NCI-H524 treated with DMSO at 0.1 percent for 48 hours (cell line): ENCODE results near the gene SNAPC5.
"Not testable (repeated sequence)": the region's sequence is repeated elsewhere in the genome, so short reads cannot be mapped to it uniquely, and the experiment has no call there.

Source experiments
- DNase-seq: peaks from one replicate; lab custom pipeline; 2025; lab: John Stamatoyannopoulos, UW

SNAPC5 gene

GRCh38 chr15:66491846-66492245 lies 5.7 kb downstream of the SNAPC5 start:
- no peak for DNase-seq

GRCh38 chr15:66489179-66489791 lies 8.3 kb downstream of the SNAPC5 start:
- no peak for DNase-seq

GRCh38 chr15:66488525-66488924 lies 9.0 kb downstream of the SNAPC5 start:
- no peak for DNase-seq

GRCh38 chr15:66486887-66487286 lies 10.7 kb downstream of the SNAPC5 start:
- DNase-seq, result no peak

GRCh38 chr15:66484539-66485112 lies 12.9 kb downstream of the SNAPC5 start:
- no peak for DNase-seq

GRCh38 chr15:66483131-66483566 lies 14.4 kb downstream of the SNAPC5 start:
- DNase-seq, result no peak

- no peak for DNase-seq
Measured at GRCh38 chr15:66482539-66482938, 15.0 kb downstream of the SNAPC5 start.

- no peak for DNase-seq
Measured at GRCh38 chr15:66481107-66481856, 16.3 kb downstream of the SNAPC5 start.

GRCh38 chr15:66480267-66480666 lies 17.3 kb downstream of the SNAPC5 start:
- DNase-seq, result no peak

GRCh38 chr15:66477011-66477410 lies 20.6 kb downstream of the SNAPC5 start:
- DNase-seq, result no peak

GRCh38 chr15:66476535-66476934 lies 21.0 kb downstream of the SNAPC5 start:
- DNase-seq, result no peak

GRCh38 chr15:66474963-66475362 lies 22.6 kb downstream of the SNAPC5 start:
- DNase-seq, result no peak

- DNase-seq, result no peak
Measured at GRCh38 chr15:66474135-66474534, 23.4 kb downstream of the SNAPC5 start.

- DNase-seq, result no peak
Measured at GRCh38 chr15:66472176-66472999, 25.2 kb downstream of the SNAPC5 start.

- DNase-seq, result not testable (repeated sequence)
Measured at GRCh38 chr15:66470825-66471224, 26.7 kb downstream of the SNAPC5 start.

GRCh38 chr15:66467162-66468040 lies 30.2 kb downstream of the SNAPC5 start:
- DNase-seq, result not testable (repeated sequence)

GRCh38 chr15:66465294-66465693 lies 32.3 kb downstream of the SNAPC5 start:
- not testable (repeated sequence) for DNase-seq

GRCh38 chr15:66462627-66463026 lies 34.9 kb downstream of the SNAPC5 start:
- no peak for DNase-seq

GRCh38 chr15:66461917-66462316 lies 35.6 kb downstream of the SNAPC5 start:
- DNase-seq, result no peak

GRCh38 chr15:66461294-66461693 lies 36.3 kb downstream of the SNAPC5 start:
- not testable (repeated sequence) for DNase-seq
